ENCODE measurements around the gene SLC25A44.

SLC25A44 gene

GRCh38 chr1:156194300-156194652 lies 372 bp downstream of the SLC25A44 start:
- DNase-seq (ENCODE audit: low read depth) = no peak
- peak overlapping the region; percentile 73 for H3K4me3 ChIP-seq (ENCODE audit: low read depth, low read length)
- TF ChIP-seq, protein P1, sequence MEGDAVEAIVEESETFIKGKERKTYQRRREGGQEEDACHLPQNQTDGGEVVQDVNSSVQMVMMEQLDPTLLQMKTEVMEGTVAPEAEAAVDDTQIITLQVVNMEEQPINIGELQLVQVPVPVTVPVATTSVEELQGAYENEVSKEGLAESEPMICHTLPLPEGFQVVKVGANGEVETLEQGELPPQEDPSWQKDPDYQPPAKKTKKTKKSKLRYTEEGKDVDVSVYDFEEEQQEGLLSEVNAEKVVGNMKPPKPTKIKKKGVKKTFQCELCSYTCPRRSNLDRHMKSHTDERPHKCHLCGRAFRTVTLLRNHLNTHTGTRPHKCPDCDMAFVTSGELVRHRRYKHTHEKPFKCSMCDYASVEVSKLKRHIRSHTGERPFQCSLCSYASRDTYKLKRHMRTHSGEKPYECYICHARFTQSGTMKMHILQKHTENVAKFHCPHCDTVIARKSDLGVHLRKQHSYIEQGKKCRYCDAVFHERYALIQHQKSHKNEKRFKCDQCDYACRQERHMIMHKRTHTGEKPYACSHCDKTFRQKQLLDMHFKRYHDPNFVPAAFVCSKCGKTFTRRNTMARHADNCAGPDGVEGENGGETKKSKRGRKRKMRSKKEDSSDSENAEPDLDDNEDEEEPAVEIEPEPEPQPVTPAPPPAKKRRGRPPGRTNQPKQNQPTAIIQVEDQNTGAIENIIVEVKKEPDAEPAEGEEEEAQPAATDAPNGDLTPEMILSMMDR (IDR thresholded peaks at IDR 0.05; ENCODE audit: control insufficient read depth, extremely low read depth, insufficient read depth) = no peak

- TF ChIP-seq, protein P1 (IDR thresholded peaks at IDR 0.05; ENCODE audit: control insufficient read depth, extremely low read depth, insufficient read depth) = no peak
- DNase-seq (ENCODE audit: low read depth) = no peak
- no peak overlapping the region for H3K4me3 ChIP-seq (ENCODE audit: low read depth, low read length)
Observed at GRCh38 chr1:156195853-156196252, 1.9 kb downstream of the SLC25A44 start.

GRCh38 chr1:156196445-156196844 lies 2.5 kb downstream of the SLC25A44 start:
- TF ChIP-seq, protein P1 (IDR thresholded peaks at IDR 0.05; ENCODE audit: control insufficient read depth, extremely low read depth, insufficient read depth) = no peak
- no peak overlapping the region for H3K4me3 ChIP-seq (ENCODE audit: low read depth, low read length)
- no peak for DNase-seq (ENCODE audit: low read depth)

DNA sequence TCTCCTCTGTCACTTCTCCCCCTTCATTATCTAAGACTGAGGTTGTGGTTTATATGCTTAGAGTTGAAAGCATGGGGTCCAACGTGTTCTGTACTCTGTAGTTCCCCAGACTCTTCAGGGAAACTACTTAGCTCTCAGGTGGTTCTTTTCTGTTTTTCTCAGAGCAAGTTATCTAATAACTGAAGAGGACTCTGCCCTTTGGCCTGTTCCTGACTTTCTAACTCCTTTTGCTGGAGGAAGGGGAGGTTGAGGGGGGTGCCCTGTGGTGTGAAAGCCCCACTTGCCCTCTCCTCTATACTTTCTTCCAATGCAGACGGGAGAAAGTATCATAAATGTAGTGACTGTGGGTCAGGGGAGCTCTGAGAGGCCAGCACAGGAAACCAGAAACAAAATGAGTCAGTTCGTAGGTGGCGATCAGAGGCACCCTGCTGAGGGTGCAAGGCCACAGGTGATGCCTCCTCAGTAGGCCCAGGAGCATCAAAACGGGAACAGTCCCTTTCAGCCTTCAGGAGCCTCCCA lies 5.0 kb downstream of the SLC25A44 start:
- H3K4me3 ChIP-seq (ENCODE audit: low read depth, low read length) = no peak overlapping the region
- TF ChIP-seq, protein P1 (IDR thresholded peaks at IDR 0.05; ENCODE audit: control insufficient read depth, extremely low read depth, insufficient read depth) = no peak
- DNase-seq (ENCODE audit: low read depth) = no peak

- TF ChIP-seq, protein P1 (IDR thresholded peaks at IDR 0.05; ENCODE audit: control insufficient read depth, extremely low read depth, insufficient read depth) = no peak
- no peak for DNase-seq (ENCODE audit: low read depth)
- no peak overlapping the region for H3K4me3 ChIP-seq (ENCODE audit: low read depth, low read length)
Observed at GRCh38 chr1:156200044-156200443, 6.1 kb downstream of the SLC25A44 start.

- DNase-seq (ENCODE audit: low read depth) = no peak
- H3K4me3 ChIP-seq (ENCODE audit: low read depth, low read length) = no peak overlapping the region
- TF ChIP-seq, protein P1 (IDR thresholded peaks at IDR 0.05; ENCODE audit: control insufficient read depth, extremely low read depth, insufficient read depth) = no peak
Observed at GRCh38 chr1:156203331-156203730, 9.4 kb downstream of the SLC25A44 start.

DNA sequence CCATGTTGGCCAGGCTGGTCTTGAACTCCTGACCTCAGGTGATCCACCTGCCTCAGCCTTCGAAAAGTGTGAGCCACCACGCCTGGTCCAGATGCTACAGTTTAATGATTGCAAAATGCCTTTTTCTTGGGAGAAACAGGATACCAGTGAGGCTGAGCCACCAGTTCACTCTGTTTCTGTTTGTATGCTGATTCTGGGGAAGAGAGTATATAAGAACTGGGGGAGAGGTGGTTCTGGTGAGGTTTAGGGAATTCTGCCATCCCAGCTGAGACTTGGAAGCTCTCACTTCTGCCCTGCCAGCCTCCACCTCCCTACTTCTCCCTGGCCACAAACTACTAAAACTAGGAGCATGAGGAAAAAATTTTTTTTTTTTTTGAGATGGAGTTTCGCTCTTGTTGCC lies 10.8 kb downstream of the SLC25A44 start:
- DNase-seq (ENCODE audit: low read depth) = no peak
- TF ChIP-seq, protein P1 (IDR thresholded peaks at IDR 0.05; ENCODE audit: control insufficient read depth, extremely low read depth, insufficient read depth) = no peak
- no peak overlapping the region for H3K4me3 ChIP-seq (ENCODE audit: low read depth, low read length)

Data from LNCaP clone FGC (cell line).